Fibroblast of skin of scalp (primary cell): Measurements from ENCODE around the gene AKAP8L.
A peak's percentile ranks its signal among the peaks of the same experiment; 100 is the strongest.
"Not testable (repeated sequence)": the region's sequence is repeated elsewhere in the genome, so short reads cannot be mapped to it uniquely, and the experiment has no call there.

Experiments
- DNase-seq: peaks from one replicate; pipeline ENCODE4 v3.0.0-alpha.2; 2013

AKAP8L gene

DNA sequence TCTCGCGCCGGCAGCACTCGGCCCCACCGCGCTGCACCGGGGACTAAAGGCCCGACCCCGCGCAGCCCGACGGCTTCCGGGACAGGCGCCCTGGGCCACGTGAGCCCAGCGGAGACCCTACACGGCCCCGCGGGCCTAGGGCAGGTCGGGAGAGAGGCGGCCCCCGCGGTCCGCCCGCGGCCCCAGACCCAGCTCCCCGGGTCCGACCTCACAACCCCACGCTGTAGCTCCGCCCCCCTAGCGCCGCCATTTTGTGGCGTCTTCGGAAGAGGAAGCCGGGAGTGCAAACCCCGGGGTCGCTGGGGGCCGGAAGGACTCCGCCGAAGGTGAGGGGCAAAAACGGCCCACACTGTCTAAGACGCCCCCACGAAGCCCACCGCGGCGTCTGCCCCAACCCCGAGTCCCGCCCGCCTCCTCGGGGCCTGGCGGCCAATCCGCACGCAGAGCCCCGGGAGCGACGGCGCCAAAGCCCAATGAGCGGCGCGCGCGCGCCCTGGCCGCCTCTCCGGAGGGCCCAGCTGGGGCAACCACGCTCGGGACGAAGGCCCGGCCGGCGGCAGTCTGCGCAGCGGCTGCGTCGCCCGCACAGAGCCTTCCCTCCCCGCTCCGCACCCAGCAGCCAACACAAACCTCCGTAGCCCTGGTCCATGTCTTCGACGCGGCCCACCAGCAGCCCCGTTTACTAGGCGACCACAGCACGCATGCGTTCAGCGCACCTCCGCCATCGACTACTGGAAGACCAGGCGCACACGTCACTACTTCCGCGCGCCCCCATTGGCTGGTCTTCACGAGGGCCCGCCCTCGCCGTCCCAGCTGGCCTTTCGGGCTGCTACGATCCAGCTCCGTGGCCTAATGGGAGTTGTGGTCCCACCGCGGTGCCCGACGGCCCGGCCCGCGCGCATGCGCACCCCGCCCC, 39.4 kb downstream of the AKAP8L start, which contains the start of gene AKAP8:
AKAP8 (minus strand) TSS at position 705 of the 916 bp plus-strand sequence; CDS start at position 649, 56 bp downstream.
- peak; percentile 99 for DNase-seq

DNA sequence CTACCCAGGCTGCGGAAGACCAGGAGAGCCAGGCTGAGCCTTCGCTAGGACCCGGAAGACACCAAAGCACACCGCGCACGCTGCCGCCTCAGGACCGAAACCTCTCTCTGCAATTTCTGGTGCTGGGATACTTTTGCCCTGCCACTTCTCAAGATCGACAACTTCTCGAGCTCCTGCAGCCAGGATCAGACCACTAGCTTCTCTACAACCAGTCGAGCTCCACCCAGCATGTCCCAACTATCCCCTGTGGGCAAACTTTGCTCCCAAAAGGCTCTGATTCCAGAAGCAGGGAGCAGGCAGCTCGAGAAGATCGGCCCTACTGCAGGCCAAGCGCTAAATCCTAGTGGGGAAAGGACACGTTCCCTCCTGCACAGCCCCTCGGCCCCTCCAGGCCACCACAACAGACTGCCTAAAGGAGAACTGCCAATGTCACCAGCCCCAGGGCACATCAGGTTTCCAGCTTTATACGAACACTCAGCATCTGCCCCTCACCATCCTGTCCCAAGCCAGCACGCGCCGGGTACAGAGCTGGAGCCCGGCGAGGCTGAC, 40.2 kb downstream of the AKAP8L start:
- DNase-seq = peak; percentile 41

DNA sequence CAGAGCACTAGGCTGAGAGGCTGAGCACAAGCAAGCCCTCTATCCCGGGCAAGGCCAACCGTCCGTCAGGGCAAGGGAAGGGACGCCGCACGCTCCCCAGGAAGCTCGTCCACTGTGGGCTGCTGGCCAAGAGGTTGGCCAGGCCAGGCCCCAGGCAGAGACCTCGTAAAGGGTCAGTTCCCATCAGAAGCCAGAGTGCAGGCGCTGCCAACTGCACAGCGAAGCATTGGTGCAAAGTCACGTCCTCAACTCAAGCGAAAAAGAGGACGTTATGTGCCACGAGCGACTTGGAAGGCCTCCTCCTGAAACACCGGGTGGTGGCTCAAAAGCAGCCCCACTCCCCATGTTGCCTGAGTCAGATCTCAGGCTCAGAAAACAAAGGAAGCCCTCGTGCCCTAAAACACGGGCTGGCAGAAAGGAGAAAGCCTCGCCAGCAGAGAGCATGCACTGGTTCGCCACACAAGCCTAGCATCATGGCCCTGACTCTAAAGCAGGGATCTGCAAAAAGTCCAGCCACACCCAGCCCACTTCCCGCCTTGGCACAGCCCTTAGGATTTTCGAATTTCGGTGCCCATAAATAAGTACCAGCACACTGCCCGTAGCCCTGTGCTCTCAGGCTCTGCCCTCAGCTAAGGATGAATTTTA, 43.9 kb downstream of the AKAP8L start:
- no peak for DNase-seq

DNA sequence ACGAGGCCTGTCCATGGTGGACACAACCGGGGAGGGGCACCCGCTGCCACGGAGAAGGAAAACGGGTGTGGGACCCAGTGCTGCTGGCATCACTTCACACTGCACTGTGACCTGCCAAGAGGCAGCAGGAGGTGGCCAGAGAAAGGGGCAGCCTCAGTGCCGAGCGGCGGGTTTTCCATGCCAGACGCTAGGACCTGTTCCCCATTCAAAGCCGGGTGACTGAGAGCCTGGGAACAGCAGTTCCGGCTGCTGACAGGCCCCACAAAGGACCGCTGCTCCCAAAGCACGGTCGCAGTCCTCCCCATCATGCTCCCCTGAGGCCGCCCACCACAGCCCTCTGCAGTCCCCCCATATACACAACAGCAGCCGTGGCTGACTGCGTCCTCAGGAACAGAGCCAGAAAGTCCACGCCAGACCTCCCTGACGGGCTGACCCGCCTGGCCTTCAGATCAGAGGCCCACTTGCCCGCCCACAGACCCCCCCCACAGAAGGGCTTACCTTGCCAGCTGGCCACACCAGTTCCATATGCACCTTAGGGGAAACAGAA, 44.6 kb downstream of the AKAP8L start:
- no peak for DNase-seq

DNA sequence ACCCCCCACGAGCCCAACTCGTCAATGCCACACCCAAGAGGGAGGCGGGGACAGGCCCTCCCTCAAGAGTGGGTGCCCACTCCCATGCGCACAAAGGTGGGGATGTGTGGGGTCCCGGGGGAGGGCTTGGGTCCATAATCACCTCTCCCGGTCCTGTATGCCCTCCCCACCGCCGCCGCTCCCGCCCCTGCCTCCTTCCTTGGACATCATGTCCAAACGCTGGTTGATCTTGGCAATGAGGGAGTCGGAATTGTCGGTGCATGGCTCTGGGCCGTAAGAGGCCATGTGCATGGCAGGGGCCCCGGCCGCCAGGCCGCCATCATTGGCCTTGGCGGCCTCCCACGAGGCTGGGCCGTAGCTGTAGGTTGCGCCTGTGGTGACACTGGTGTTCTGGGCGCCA, 45.1 kb downstream of the AKAP8L start:
- no peak for DNase-seq

DNA sequence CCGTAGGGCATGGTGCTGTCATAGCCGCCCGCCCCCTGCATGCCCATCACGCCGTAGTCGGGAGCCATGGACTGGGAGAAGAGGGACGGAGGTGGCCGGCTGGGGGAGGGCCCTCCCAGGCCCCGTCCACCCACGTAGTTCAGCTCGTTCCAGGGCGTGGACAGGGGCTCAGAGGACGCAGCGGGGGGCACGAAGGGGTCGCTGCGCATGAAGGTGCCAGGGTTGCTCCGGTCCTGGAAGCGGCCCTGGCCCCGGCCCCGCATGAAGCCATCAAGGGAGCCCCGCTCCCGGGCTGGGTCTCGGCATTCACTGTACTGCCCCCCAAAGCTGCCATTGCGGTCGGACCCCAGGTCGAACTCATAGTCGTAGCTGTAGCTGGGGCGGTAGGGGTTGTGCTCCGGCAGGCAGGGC, 45.9 kb downstream of the AKAP8L start:
- no peak for DNase-seq

DNA sequence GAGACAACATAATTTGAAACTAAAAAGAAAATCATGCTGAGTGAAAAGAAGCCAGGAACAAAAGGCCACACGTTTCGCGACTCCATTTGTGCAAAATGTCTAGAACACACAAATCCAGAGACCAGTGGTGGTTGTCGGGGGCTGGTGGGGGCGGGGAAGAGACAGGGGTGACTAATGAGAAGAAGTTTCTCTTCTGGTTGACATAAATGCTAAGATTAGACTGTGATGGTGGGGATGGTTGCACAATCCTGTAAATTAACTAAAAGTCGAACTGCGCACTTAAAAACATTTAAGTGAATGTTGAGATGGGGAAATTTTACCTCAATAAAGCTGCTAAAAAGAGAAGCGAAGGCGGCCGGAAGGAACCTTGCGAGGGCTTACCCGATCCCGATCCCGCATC, 46.3 kb downstream of the AKAP8L start:
- no peak for DNase-seq

DNA sequence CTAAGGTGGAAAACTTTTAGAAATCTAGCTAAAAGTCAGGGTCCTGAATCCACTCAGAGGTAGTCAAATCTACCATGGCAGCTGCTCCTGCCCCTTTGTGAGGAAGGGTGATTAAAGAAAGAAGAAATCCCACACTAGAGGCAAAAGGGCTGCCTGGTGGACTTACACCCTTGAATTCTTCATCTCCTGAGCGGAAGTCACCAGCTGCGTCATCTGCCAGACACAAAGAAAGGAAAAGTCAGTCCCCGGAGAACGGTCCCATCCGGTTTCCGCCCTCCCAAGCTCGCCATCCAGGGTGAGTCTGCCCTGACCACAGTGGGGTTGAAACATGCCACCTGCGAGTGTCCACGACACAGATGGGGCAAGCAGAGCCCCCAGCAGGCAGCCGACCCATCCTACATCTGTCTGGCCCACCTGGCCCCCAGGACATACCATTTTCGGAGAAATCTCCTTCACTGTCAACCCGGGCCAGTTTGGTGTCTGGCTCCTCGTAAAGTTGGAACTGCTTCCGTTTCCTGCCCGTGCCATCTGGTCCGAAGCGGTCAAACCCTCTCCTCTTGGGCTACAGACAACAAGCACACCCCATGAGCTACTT, 46.9 kb downstream of the AKAP8L start:
- DNase-seq = no peak

DNA sequence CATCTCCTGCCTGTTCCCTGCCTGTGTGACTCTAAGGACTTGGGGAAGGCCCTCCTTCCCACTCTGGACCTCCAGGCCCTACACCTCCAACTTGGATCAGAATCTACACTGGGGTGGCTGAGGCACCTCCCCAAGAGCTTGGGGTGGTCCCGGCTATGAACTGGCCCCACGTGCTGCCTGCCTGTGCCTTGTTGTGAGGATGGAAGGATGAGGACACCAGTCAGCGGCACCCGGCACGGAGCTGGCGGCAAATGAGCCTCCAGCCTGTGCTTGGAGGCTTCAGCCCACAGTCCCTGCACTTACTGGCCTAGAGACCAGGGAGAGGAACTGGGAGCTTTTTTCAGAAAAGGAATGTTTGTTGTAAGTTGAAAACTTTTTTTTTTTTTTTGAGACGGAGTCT, 47.7 kb downstream of the AKAP8L start:
- DNase-seq = no peak

DNA sequence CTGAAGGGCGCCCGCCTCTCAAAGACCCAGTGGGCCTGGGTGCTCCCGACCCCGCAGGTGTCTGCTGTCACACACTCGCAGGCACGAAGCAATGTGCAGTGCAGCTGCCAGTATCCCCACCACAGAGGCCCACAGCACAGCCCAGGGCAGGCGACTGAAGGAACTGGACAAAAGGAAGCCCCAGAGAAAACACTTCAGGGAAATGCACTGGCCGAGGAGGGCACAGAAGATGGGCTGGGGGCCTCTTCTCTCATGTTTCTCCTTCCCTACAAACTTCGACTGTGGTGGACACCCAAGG, 49.2 kb downstream of the AKAP8L start:
- no peak for DNase-seq

DNA sequence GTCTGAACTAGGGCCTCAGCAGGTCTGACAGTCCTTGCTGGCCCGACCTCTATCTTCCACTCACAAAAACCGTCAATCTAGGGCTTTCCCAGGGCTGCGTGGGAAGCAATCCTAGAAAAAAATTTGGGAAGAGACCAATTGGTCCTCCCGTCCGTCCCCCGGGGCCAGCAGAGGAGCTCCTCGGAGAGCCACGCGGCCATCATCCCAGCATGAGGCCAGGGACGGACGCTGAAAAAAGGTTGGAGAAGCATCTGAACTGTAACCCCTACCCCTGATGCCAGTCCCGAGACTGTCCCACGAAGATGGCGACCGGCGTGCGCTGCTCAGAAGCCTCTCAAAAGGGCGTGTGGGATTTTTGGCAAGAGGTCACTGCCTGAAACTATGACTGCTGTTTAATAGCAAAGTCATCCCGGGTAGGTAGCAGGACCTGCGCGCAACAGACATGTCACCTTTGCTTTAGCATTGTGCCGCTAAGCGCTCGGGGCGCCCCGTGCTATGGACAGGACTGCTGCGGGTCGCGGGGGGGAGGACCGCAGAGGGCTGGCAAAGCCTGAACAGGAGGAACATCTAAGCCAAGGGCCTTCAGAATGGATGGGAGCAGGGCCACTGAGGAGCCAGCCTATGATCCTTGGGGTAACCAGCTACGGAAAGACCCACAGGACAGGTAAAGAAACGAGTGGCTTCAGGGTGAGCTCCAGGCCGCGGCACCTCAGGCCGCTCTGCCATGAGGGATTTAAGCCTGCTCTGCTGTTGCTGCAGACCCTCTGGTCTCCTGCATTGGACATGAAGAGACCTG, 49.8 kb downstream of the AKAP8L start:
- no peak for DNase-seq

DNA sequence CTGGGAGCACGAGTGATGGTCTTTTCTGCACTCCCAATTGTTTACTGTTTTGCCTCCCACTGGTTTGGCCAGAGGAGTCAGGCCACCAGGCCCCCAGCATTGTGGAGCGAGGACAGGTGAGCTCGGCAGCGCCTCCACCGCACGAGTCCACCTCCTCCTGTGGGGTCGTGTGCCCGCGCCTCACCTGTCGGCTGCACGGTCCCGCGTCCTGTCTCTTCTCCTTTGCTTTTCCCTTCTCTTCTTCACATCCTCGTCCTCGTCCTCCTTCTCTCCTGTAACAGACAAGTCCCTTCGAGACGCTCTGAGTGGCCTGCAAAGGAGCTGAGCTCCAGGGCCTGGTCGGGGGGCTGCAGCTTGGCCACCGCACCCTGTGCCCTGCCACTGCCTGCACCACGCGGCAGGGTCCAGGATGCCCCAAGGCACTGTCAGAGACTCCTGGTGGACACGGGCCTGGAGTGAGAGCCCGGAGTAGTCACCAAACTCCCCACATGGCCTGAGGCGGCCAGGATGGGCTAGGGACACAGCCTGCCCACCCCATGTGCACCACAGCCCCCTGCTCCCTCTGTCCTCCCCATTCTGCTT, 50.6 kb downstream of the AKAP8L start:
- DNase-seq = no peak

DNA sequence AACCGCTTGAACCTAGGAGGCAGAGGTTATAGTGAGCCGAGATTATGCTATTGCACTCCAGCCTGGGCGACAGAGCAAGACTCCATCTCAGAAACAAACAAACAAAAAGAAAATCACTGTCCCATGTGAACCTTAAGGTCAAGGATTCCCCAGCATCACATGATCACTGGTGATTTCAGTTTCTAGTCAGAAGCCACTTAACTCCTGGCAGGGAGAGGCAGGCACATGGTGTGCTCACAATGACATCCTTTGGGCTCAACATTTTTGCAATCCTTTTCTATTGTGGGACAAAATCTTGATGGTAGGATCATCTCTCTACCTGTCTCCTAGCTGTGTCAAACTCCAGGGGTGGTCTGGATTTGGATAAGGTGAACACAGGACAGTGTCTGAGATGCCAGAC, 51.3 kb downstream of the AKAP8L start:
- DNase-seq = no peak

DNA sequence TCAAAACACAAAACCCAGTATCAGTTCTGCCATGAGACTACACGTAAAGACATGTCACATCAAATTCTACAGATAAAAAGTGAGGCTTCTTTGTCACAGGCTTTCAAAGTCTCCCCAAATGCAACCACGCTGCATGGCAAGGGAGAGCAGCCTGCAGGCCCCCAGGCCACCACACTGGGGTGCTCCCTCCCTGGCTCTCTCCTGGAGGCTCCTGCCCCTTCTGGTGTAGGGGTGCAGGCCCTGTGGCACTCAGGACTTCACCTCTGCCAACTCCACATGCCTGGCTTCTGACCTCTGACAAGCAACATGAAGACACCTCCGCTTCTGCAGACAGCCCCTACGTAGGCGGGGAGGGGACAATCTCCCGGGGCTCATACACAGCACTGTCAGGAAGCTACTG, 53.5 kb downstream of the AKAP8L start:
- no peak for DNase-seq

DNA sequence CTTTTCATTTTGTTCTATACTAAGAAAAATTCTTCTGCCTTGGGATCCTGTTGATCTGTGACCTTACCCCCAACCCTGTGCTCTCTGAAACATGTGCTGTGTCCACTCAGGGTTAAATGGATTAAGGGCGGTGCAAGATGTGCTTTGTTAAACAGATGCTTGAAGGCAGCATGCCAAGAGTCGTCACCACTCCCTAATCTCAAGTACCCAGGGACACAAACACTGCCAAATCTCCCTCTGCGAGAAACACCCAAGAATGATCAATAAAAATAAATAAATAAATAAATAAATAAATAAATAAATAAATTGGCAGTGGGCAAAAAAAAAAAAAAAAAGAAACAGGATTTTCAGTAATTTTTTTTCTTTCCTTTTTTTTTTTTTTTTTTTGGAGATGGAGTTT, 55.0 kb downstream of the AKAP8L start:
- DNase-seq = not testable (repeated sequence)

DNA sequence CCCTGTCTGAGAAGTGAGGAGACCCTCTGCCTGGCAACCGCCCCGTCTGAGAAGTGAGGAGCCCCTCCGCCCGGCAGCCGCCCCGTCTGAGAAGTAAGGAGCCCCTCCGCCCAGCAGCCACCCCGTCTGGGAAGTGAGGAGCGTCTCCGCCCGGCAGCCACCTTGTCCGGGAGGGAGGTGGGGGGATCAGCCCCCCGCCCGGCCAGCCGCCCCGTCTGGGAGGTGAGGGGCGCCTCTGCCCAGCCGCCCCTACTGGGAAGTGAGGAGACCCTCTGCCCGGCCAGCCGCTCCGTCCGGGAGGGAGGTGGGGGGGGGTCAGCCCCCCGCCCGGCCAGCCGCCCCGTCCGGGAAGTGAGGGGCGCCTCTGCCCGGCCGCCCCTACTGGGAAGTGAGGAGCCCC, 55.7 kb downstream of the AKAP8L start:
- DNase-seq = not testable (repeated sequence)

DNA sequence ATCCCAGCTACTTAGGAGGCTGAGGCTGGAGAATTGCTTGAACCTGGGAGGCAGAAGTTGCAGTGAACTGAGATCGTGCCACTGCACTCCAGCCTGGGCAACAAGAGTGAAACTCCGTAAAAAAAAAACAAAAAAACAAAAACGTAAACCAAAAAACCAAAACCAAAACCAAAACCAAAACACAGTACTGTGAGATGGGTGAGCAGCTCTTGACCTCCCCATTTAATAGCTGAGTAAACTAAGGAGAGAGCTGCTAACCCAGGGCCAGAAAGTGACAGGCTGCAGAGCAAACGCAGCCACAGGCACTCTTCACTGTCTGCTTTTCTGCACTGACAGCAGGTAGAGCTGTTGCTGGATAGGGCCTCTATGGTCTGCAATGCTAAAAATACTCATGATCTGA, 58.8 kb downstream of the AKAP8L start:
- not testable (repeated sequence) for DNase-seq

DNA sequence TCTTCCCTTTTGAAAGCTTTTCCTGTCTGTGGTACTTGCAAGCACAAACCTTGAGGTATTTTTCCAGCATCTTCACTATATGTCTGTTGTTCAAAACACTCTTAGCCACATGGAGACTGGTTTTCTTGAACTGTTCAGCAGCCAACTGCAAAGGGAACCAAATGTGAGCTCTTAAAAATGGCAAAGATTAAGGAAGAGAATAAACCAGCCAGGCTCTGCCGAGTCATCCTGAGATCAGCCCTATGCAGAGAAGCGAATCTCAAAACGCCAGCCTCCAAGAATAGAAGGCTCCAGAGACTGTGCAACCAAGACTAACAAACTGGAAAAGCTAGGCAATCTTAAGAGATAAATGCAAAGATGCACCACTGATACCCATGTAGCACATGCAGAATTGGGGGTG, 59.9 kb downstream of the AKAP8L start:
- no peak for DNase-seq

DNA sequence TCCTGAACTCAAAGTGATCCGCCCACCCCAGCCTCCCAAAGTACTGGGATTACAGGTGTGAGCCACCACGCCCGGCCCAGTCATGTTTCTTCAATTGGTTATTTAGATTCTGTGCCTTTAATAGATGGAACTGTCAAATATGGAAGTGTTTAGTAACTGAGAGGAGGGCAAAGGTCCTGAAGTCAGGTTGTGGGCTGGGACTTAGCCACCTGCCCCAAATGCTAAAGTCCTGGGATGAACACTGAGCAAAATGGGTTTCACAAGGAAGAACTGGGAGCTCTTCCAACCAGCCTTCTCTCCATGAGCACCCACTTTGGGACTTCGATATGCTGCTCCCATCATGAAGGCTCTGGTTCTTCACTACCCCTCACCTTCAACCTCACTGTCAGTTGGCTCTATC, 60.9 kb downstream of the AKAP8L start:
- DNase-seq = no peak

DNA sequence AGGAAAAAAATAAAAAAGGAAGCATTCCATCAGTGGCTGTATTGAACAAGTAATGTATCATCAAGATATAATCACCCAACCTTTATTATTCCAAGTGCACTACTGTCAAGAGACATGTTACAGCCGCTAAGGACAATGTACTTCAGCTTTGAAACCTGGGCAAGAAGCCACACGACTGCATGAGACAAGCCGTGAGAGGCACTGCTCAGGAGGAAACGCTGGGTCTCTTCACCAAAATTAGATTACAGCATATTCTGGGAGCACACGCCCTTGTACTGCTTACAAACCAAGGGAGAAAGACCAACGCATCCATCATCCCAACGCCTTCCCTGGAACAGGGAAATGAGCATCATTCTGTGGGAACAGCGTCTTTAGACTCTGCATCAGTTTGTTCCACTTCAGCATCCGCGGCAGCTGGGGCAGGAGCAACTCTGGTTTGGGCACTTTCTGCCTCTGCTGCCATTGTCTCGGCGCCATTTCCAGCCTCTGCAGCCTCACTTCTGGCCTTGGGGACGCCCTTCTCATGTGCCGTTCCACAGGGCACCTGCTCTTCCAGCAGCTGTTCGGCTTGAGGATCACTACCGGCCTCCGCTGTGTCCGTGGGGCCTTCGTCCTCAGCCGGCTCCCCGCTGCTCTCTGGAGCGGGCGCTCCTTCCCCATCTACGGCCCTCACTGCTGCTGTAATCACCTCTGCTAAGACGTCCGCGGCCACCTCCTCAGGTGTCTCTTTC, 64.1 kb downstream of the AKAP8L start:
- no peak for DNase-seq

DNA sequence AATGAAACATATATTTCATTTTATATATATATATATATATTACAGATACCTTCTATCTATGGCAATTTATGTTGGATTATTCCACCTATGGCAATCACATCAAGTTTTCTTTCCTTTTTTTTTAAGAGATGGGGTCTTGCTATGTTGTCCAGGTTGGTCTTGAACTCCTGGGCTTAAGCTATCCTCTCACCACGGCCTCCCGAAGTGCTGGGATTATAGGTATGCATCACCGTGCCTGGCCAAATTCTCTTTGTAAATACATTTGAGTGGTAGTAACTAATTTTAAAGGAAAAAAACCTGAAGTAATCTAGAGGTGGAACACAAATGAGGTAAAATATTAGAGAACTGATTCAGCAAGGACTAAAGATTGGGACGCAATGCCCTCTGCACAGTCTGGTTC, 64.9 kb downstream of the AKAP8L start:
- DNase-seq = no peak
